Measurements from ENCODE around the gene NEDD8.
A peak's percentile ranks its signal among the peaks of the same experiment; 100 is the strongest.

The NEDD8 gene

DNA sequence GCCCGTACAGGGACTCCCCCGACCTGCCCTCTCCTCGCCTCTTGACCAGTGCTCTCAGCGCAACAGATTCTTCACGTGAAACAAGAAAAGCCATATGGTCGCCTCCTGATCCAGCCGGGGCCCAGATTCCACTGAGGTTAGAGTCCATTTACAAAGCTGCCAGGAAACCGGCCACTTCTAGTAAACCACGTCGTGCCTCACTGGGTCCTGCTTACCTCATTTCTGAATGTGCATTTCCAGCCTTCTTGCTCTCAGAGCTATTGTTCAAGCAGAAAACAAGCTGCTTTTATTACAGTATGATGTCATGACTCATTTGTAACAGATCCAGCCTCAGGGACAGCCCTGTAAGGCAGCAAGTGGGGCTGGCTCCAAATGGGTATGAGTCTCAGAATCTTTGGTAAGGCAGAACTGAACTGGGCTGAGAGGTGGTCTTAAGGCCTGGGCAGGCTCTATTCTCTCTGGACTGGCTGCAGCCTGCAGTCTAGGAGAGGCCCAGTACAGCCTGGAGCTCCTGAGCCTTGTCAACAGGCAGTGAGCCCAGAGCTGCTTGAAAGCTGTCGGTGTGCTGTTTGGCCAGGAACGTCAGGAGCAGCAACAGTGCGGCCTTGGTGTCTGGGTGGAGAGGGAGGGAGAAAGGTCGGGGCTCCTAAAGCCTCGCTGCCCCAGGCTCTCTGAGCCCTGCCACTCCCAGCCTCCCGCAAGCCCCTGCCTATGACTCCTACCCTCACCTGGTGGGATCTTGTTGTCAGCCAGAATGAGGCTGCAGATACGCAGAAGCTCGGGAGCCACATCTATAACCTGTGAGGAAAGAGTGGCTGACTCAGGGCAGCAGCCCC lies 52.0 kb downstream of the NEDD8 start:
- no peak for DNase-seq (ENCODE audit: low read depth in 2 of 2)

DNA sequence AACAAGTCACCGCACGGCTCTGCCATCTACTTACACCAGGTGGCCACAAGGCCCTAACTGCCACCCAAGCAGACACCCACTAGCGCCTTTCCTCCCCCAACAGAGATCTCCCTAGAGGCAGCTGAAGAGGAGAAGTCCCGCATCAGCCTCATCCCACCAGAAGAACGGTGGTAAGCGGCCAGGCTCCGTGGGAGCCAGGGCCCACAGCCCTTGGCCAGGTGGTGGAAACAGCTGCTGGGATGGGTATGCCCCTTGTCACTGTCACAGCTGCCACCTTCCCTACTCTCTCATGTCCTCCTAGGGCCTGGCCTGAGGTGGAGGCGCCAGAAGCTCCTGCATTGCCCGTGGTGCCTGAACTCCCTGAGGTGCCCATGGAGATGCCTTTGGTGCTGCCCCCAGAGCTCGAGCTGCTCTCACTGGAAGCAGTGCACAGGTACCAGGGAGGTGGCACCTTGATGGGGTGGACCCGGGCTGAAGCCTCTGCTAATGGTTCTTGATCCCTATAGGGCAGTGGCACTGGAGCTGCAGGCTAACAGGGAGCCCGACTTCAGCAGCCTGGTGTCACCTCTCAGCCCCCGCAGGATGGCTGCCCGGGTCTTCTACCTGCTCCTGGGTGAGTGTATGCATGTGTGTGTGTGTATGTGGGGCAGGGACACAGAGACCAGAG lies 52.7 kb downstream of the NEDD8 start:
- no peak for DNase-seq (ENCODE audit: low read depth in 2 of 2)

DNA sequence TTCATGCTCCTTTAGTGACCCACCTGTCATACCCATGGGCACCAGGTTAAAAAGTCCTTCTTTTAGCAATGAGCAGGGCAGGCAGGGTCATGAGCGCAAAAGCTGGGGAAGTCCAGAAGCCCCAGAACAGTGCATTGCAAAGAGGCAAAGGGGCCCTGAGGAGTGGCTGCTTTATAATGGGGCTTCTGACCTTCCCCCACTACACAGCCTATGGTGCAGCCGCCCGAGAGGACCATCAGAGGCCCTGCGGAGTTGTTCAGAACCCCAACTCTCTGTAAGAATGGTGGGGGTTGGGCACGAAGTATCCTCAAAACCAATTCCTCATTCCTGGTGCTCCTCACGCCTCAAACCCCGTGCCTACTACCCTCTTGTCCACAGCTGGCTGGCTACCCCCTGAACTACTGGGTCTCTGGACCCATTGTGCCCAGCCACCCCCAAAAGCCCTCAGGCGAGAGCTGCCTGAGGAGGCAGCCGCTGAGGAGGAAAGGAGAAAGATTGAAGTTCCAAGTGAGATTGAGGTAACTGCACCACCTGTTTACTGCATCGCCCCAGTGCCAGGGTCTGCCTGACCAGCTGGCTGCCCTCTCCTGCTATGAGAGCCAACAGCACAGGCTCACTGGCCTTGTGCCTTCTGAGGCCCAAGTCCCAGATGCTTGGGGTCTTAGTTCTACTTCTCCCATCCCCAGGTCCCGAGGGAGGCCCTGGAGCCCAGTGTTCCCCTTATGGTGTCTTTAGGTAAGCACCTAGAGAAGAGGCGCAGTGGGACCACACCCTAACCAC lies 53.6 kb downstream of the NEDD8 start:
- no peak for DNase-seq (ENCODE audit: low read depth in 2 of 2)

DNA sequence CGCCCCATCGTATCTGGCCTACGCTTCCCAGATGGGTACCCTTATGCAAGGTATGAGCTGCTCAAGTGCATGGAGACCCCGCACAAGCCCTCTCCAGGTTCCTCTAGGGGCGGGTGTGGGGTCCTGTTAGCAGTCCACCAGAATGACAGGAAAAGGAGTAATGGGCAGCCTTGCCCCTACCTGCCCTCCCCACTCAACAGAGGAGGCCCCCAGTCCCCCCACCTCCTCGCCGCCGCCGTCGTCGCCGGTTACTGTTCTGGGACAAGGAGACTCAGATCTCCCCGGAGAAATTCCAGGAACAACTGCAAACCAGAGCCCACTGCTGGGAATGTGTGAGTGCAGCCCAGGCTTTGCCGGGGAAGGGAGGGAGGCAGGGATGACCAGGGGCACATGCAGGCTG lies 54.3 kb downstream of the NEDD8 start:
- no peak for DNase-seq (ENCODE audit: low read depth in 2 of 2)

DNA sequence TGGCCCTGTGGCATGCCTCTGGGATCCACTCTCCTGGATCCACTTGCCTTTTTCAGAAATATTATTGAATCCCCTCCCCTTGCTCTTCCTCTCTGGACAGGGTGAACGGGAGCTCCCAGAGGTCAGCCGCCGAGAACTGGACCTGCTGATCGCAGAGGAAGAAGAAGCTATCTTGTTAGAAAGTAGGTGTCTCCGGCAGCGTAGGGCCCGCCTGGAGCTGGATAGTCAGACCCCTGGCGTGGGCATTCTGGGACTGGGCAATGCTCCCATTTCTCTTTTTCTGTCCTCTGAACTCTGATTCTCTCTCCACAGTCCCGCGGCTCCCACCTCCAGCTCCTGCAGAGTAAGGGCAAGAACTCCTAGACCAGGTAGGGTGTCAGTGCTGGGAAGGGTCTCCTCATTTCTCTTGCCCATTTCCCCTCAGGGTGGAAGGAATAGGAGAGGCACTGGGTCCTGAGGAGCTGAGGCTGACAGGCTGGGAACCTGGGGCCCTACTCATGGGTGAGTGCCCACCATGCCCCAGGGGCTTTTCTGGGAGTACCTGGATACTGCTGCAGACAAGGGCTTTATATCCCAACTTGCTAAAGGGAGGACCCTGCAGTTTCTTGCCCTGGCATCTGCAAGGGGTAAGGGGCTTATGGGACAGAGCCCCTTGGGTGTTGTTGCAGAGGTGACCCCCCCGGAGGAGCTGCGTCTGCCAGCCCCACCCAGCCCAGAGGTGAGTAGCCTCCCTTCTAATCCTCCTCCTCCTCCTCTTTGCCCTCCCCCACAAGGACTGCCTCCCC lies 54.9 kb downstream of the NEDD8 start:
- DNase-seq (ENCODE audit: low read depth in 2 of 2) = no peak

DNA sequence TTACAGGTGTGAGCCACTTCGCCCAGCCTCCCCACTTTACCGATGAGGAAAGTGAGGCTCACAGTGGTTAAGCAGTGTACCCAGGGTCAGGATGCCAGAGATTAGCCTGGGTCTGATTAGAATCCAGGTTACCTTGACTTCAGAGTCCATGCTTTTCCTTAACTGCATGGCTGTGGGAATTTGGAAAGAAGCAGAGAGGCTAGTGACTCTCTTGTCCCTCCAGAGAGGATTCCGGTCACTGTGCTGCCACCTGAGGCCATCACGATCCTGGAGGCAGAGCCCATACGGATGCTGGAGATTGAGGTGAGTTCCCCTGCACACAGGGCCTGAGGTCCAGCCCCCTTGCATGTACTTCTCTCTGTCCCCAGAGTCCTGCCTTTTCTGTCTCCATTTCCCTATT lies 55.6 kb downstream of the NEDD8 start:
- no peak for DNase-seq (ENCODE audit: low read depth in 2 of 2)

DNA sequence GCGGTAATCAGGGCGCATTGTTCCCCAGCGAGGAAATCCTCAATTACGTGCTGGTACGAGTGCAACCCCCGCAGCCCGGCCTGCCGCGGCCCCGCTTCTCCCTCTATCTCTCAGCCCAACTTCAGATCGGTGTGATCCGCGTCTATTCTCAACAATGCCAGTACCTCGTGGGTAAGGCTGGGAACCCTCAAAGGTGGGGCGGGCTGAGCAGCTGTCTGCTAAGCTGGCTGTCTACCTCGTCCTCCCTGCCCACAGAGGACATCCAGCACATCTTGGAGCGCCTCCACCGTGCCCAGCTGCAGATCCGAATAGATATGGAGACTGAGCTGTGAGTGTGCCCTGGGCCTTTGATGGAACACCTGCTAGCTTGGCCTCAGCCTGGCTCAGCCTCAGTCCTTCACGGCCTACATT lies 59.3 kb downstream of the NEDD8 start:
- DNase-seq (ENCODE audit: low read depth in 2 of 2) = no peak

DNA sequence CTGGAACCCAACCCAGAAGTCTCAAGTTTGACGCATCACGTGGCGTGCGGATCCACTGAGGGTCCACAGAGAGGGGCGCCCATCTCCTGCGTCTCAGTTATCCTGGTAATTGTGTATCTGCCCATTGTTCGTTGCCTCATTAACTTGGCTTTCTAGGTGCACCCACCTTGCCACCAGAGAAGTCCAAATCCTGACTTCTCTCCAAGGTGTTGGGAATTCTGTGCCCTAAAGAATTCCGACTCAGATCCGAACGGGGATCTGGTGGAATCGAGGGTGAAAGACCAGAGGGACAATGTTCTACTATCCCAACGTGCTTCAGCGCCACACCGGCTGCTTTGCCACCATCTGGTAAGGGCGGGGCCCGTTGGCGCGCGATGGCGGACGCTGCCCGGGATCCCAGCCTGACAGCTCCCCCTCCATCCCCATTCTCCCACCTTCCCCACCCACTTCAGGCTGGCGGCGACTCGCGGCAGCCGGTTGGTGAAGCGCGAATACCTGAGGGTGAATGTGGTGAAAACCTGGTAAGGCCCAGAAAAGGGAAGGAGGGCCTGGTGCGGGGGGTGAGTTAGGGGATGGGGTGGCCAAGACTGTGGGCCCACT lies 59.8 kb downstream of the NEDD8 start:
- no peak for DNase-seq (ENCODE audit: low read depth in 2 of 2)

DNA sequence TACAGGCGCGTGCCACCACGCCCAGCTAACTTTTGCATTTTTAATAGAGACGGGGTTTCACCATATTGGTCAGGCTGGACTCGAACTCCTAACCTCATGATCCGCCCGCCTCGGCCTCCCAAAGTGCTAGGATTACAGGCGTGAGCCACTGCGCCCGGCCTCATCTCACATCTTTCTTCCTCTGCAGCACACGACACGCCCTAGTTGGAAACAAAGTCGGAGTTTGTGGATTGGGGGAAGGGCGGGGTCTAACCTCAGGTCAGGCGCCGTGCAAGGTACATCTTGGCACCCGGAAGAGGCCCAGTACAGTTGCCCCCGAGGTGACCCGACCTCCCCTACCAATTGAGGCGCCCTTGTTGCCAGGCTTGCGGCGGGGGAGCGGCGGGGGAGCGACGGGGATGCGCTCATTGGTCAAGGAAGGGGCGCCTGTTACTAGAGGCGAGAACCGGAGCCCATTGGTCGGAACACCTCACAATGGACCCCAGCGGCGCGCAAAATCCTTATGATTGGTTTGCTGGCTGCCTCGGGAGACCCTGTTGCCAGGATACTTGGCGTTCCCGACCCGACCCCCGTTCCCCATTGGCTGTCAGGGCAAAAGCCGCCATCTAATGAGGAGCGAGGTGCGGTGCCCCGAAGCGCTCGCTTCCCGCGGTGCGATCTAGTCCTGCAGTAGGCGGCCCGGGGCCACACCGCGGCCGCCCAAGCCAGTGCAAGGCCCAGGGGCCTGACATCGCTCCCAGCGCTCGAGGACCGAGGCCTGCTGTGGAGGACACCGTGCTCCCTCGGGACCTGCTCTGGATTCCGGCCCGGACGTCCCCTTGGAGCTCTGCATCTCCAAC lies 60.5 kb downstream of the NEDD8 start, which contains the start of gene REC8:
REC8 (plus strand) TSS at position 659 of the 839 bp plus-strand sequence. CDS start 473 bp downstream, outside the sequence.
- DNase-seq (ENCODE audit: low read depth in 2 of 2) = peak; percentile 58 to 79

DNA sequence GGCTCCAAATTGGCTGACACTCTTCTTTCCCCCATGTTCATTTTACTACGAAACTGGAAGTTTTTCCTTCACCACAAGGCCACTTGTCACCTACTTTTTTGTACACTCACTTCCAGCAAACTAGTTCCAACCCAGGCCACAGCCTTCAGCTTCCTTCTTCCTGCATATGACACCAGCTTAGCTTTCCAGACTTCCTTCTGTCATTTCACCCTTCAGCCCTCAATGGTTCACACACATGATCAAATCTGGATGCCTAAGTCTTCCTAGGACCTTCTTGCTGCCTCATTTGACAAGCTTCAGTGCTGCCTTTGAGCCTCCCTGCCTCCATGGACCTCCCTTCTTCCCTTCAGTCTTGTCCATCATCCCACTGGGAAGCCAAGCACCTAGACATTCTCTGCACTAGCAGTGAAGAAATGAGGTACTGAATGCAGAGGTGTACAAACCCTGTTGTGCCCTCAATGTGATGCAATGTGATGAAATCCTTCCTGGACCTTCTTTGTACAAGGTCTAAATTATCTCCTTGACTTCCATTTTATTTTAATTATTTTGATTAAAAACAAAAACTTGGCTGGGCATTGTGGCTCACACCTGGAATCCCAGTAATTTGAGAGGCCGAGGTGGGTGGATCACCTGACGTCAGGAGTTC lies 64.6 kb downstream of the NEDD8 start:
- no peak for DNase-seq (ENCODE audit: low read depth in 2 of 2)
